GM12878 (cell line): ENCODE results near the gene BNC2. TPM values are rescaled to one million over a fixed set of nuclear protein-coding genes. Genes with fewer than 3 reads are reported as not detected.

Experiments
- MEF2B ChIP-seq: fragments of 450-650 bp; IDR thresholded peaks from 2 replicates; pipeline ENCODE4 v1.6.1; 2018; ENCODE audit warnings: mild to moderate bottlenecking, moderate library complexity; ENCODE audit not compliant: partially characterized antibody, poor library complexity, severe bottlenecking
- ZNF24 ChIP-seq: fragments of 450-650 bp; IDR thresholded peaks from 2 replicates; pipeline ENCODE4 v1.6.1; 2017; ENCODE audit warnings: antibody characterized with exemption, mild to moderate bottlenecking
- polyA plus RNA-seq, 11 experiments: library from polyadenylated mRNA; depleted of rRNA in 4 of 11; unstranded in 6 of 11; stranded (reverse) in 5 of 11; fragments of >200 nt; fragmentation: Nextera tagmentation in 4 of 11; fragmentation: Illumina TruSeq in 1 of 11; extraction: Ambion mirVana in 4 of 11; extraction: Trizol in 1 of 11; gene quantifications; 1 replicate in 1 of 11; 2 replicates in 10 of 11; pipeline versions ENCODE4 v1.2.1 to v1.2.3, GENCODE V29; 2011 to 2016; ENCODE audit warnings: inconsistent platforms in 2 of 11, missing spikeins in 2 of 11, low read depth in 1 of 11
- total RNA-seq, 4 experiments: library from RNA; depleted of rRNA in 3 of 4; stranded (reverse); fragments of >200 nt in 3 of 4; fragmentation: Illumina TruSeq in 1 of 4; extraction: Trizol in 1 of 4; gene quantifications; 2 replicates each; pipeline versions ENCODE4 v1.2.1 to v1.2.3, GENCODE V29; 2013 to 2021
- TF ChIP-seq, protein P1 (sequence below): IDR thresholded peaks from 2 replicates; pipeline ENCODE4 v1.6.1; 2012; ENCODE audit warnings: improper control_type of control experiment, low read depth, low read length; ENCODE audit not compliant: insufficient replicate concordance
- TF ChIP-seq, protein P2 (sequence below): fragments of 150-350 bp; IDR thresholded peaks from 2 replicates; pipeline ENCODE4 v1.6.1; 2016; ENCODE audit warnings: low read depth, low read length

Gene BNC2
- total and polyA plus RNA-seq, 10 of the 15 experiments (the other 5 are each of a cell fraction or from before 2014, with no cell fraction given): 0.05 to 14.5 (median 0.26) TPM

DNA sequence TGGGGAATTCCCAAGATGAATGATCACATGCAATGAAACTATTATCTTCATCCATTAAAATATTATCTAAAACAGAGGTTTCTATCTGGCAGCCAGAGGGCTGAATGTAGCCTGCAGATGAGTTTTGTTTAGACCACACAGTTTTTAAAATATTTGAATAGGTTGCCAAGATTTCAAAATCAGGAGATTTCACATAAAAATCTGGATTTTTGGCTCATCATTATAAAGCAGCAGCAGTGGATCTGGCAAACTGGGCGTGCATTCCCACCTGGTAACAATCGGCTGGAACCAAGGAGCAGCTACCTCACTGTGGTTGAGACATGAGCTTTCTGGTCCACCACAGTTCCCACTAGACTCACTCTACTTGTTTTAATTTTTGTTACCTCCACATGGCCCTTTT, 155.1 kb downstream of the BNC2 start (continued):
- TF ChIP-seq, protein P1, sequence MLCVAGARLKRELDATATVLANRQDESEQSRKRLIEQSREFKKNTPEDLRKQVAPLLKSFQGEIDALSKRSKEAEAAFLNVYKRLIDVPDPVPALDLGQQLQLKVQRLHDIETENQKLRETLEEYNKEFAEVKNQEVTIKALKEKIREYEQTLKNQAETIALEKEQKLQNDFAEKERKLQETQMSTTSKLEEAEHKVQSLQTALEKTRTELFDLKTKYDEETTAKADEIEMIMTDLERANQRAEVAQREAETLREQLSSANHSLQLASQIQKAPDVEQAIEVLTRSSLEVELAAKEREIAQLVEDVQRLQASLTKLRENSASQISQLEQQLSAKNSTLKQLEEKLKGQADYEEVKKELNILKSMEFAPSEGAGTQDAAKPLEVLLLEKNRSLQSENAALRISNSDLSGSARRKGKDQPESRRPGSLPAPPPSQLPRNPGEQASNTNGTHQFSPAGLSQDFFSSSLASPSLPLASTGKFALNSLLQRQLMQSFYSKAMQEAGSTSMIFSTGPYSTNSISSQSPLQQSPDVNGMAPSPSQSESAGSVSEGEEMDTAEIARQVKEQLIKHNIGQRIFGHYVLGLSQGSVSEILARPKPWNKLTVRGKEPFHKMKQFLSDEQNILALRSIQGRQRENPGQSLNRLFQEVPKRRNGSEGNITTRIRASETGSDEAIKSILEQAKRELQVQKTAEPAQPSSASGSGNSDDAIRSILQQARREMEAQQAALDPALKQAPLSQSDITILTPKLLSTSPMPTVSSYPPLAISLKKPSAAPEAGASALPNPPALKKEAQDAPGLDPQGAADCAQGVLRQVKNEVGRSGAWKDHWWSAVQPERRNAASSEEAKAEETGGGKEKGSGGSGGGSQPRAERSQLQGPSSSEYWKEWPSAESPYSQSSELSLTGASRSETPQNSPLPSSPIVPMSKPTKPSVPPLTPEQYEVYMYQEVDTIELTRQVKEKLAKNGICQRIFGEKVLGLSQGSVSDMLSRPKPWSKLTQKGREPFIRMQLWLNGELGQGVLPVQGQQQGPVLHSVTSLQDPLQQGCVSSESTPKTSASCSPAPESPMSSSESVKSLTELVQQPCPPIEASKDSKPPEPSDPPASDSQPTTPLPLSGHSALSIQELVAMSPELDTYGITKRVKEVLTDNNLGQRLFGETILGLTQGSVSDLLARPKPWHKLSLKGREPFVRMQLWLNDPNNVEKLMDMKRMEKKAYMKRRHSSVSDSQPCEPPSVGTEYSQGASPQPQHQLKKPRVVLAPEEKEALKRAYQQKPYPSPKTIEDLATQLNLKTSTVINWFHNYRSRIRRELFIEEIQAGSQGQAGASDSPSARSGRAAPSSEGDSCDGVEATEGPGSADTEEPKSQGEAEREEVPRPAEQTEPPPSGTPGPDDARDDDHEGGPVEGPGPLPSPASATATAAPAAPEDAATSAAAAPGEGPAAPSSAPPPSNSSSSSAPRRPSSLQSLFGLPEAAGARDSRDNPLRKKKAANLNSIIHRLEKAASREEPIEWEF: no peak
- TF ChIP-seq MEF2B (no peak), ZNF24 (no peak)
- TF ChIP-seq, protein P2, sequence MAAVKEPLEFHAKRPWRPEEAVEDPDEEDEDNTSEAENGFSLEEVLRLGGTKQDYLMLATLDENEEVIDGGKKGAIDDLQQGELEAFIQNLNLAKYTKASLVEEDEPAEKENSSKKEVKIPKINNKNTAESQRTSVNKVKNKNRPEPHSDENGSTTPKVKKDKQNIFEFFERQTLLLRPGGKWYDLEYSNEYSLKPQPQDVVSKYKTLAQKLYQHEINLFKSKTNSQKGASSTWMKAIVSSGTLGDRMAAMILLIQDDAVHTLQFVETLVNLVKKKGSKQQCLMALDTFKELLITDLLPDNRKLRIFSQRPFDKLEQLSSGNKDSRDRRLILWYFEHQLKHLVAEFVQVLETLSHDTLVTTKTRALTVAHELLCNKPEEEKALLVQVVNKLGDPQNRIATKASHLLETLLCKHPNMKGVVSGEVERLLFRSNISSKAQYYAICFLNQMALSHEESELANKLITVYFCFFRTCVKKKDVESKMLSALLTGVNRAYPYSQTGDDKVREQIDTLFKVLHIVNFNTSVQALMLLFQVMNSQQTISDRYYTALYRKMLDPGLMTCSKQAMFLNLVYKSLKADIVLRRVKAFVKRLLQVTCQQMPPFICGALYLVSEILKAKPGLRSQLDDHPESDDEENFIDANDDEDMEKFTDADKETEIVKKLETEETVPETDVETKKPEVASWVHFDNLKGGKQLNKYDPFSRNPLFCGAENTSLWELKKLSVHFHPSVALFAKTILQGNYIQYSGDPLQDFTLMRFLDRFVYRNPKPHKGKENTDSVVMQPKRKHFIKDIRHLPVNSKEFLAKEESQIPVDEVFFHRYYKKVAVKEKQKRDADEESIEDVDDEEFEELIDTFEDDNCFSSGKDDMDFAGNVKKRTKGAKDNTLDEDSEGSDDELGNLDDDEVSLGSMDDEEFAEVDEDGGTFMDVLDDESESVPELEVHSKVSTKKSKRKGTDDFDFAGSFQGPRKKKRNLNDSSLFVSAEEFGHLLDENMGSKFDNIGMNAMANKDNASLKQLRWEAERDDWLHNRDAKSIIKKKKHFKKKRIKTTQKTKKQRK: no peak
- TF ChIP-seq, all 136 proteins: peak for 0
